ENCODE measurements around the gene PRSS2. TPM values are rescaled to one million over a fixed set of nuclear protein-coding genes. Genes with fewer than 3 reads are reported as not detected.

Gene PRSS2
- total RNA-seq, 1 donor from 2014 or later = not detected

- no peak for TF ChIP-seq CTCF (IDR thresholded peaks at IDR 0.05)
- ATAC-seq (no peak), DNase-seq (no peak)
- no peaks in the 10 kb centered on the region for H3K9me3 ChIP-seq
- no peaks in the 10 kb centered on the region for H3K36me3 ChIP-seq
- intact Hi-C loops (cut with DNase I) = no loop called here
- H3K27ac ChIP-seq = no peak overlapping the region
- H3K4me1 ChIP-seq = no peaks in the 10 kb centered on the region
- H3K27me3 ChIP-seq (ENCODE audit: low read depth) = no peaks in the 10 kb centered on the region
- no peak overlapping the region for H3K4me3 ChIP-seq
Measured at GRCh38 chr7:142777318-142777717, 6.5 kb downstream of the PRSS2 start.

GRCh38 chr7:142782922-142783900 lies 12.4 kb downstream of the PRSS2 start:
- peak; percentile 87 for DNase-seq
- peak overlapping the region; percentile 34 for H3K4me3 ChIP-seq
- peaks cover 6% of the 10 kb centered on the region for H3K27me3 ChIP-seq (ENCODE audit: low read depth)
- ATAC-seq = peak; percentile 89 to 92
- peak; percentile 90 for TF ChIP-seq CTCF (IDR thresholded peaks at IDR 0.05)
- H3K36me3 ChIP-seq = no peaks in the 10 kb centered on the region
- intact Hi-C loops (cut with DNase I) = loop anchor here (10.0 kb wide), 1 partner anchor 148 kb away; no protein-coding TSS in a partner anchor
- H3K27ac ChIP-seq = no peak overlapping the region
- H3K9me3 ChIP-seq = no peaks in the 10 kb centered on the region
- peaks cover 5% of the 10 kb centered on the region for H3K4me1 ChIP-seq

GRCh38 chr7:142784096-142784495 lies 13.3 kb downstream of the PRSS2 start:
- Histone ChIP-seq H3K4me3 (no peak overlapping the region), H3K27ac (no peak overlapping the region), H3K36me3 (no peaks in the 10 kb centered on the region), H3K27me3 (ENCODE audit: low read depth) (peaks cover 13% of the 10 kb centered on the region), H3K9me3 (no peaks in the 10 kb centered on the region), H3K4me1 (peaks cover 5% of the 10 kb centered on the region)
- no peak for DNase-seq
- no peak for ATAC-seq
- intact Hi-C loops (cut with DNase I) = loop anchor here (10.0 kb wide), 1 partner anchor 149 kb away; no protein-coding TSS in a partner anchor
- no peak for TF ChIP-seq CTCF (IDR thresholded peaks at IDR 0.05)

- no peak for TF ChIP-seq CTCF (IDR thresholded peaks at IDR 0.05)
- intact Hi-C loops (cut with DNase I) = loop anchor here (10.0 kb wide), 1 partner anchor 150 kb away; no protein-coding TSS in a partner anchor
- no peak for DNase-seq
Measured at GRCh38 chr7:142784716-142785115, 13.9 kb downstream of the PRSS2 start.

GRCh38 chr7:142785841-142786250 lies 15.1 kb downstream of the PRSS2 start:
- ATAC-seq = peak; percentile 44
- H3K27me3 ChIP-seq (ENCODE audit: low read depth) = peaks cover 13% of the 10 kb centered on the region
- no peaks in the 10 kb centered on the region for H3K9me3 ChIP-seq
- no peak for DNase-seq
- intact Hi-C loops (cut with DNase I) = loop anchor here (10.0 kb wide), 1 partner anchor 151 kb away; no protein-coding TSS in a partner anchor
- no peaks in the 10 kb centered on the region for H3K36me3 ChIP-seq
- TF ChIP-seq CTCF (IDR thresholded peaks at IDR 0.05) = no peak
- no peak overlapping the region for H3K27ac ChIP-seq
- H3K4me1 ChIP-seq = peaks cover 5% of the 10 kb centered on the region
- H3K4me3 ChIP-seq = no peak overlapping the region

More at GRCh38 chr7:142784716-142785115, 13.9 kb downstream of the PRSS2 start:
- Histone ChIP-seq H3K4me3 (no peak overlapping the region), H3K4me1 (peaks cover 5% of the 10 kb centered on the region), H3K9me3 (no peaks in the 10 kb centered on the region), H3K36me3 (no peaks in the 10 kb centered on the region), H3K27me3 (ENCODE audit: low read depth) (peaks cover 13% of the 10 kb centered on the region), H3K27ac (no peak overlapping the region)
- no peak for ATAC-seq

Measured in lower lobe of right lung (tissue), 2 donors.